ENCODE results near the gene PCNX3. TPM values are rescaled to one million over a fixed set of nuclear protein-coding genes. Genes with fewer than 3 reads are reported as not detected.

PCNX3 gene
- polyA plus RNA-seq, 1 donor from 2014 or later = 7.8 TPM

DNA sequence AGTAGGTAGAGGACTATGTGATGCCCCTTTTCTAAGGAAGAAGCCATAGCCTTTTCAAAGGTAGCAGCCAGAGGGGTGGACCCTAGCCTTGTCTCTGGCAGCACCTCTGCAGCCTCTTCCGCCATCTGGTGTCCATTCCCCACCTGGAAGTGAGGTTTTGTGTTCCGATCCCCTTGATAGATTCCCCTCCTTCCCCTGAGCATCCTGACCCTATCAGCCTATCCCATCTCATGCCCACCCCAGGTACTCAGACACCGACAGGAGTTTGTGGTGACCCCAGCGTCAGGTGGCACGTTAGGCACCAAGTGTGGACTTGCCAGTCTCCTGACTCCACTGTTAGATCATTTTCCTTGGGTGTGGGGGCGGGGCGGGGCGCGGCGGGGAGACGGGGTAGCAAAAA, 43.6 kb upstream of the PCNX3 start:
- no peaks in the 10 kb centered on the region for H3K9me3 ChIP-seq (ENCODE audit: low read length)
- no peak overlapping the region for H2AFZ ChIP-seq (ENCODE audit: low read depth, low read length)
- peaks cover 53% of the 10 kb centered on the region for H3K79me2 ChIP-seq (replicated peaks; ENCODE audit: insufficient read depth, low read length)
- H3K27me3 ChIP-seq (ENCODE audit: insufficient read depth, low read depth, low read length) = peaks cover 7% of the 10 kb centered on the region
- no peaks in the 10 kb centered on the region for H3K9me2 ChIP-seq (ENCODE audit: insufficient read depth, low read length)
- H3K9ac ChIP-seq (ENCODE audit: low read length) = peak overlapping the region; percentile 91
- TF ChIP-seq SMC3 (conservative IDR thresholded peaks at IDR 0.05; ENCODE audit: poor library complexity) = peak; percentile 66
- TF ChIP-seq EZH2 (IDR thresholded peaks at IDR 0.05; ENCODE audit: borderline replicate concordance, insufficient read depth, low read length, poor library complexity, severe bottlenecking) = no peak
- no peak for TF ChIP-seq EP300 (conservative IDR thresholded peaks at IDR 0.05; ENCODE audit: poor library complexity, severe bottlenecking)
- no peak for TF ChIP-seq POLR2AphosphoS5 (IDR thresholded peaks at IDR 0.05)
- TF ChIP-seq RAD21 (conservative IDR thresholded peaks at IDR 0.05) = peak; percentile 59
- TF ChIP-seq, protein P1, sequence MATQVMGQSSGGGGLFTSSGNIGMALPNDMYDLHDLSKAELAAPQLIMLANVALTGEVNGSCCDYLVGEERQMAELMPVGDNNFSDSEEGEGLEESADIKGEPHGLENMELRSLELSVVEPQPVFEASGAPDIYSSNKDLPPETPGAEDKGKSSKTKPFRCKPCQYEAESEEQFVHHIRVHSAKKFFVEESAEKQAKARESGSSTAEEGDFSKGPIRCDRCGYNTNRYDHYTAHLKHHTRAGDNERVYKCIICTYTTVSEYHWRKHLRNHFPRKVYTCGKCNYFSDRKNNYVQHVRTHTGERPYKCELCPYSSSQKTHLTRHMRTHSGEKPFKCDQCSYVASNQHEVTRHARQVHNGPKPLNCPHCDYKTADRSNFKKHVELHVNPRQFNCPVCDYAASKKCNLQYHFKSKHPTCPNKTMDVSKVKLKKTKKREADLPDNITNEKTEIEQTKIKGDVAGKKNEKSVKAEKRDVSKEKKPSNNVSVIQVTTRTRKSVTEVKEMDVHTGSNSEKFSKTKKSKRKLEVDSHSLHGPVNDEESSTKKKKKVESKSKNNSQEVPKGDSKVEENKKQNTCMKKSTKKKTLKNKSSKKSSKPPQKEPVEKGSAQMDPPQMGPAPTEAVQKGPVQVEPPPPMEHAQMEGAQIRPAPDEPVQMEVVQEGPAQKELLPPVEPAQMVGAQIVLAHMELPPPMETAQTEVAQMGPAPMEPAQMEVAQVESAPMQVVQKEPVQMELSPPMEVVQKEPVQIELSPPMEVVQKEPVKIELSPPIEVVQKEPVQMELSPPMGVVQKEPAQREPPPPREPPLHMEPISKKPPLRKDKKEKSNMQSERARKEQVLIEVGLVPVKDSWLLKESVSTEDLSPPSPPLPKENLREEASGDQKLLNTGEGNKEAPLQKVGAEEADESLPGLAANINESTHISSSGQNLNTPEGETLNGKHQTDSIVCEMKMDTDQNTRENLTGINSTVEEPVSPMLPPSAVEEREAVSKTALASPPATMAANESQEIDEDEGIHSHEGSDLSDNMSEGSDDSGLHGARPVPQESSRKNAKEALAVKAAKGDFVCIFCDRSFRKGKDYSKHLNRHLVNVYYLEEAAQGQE (IDR thresholded peaks at IDR 0.05; ENCODE audit: borderline replicate concordance) = no peak
- TF ChIP-seq MXI1 (conservative IDR thresholded peaks at IDR 0.05; ENCODE audit: poor library complexity, severe bottlenecking) = no peak
- TF ChIP-seq TAF1 (IDR thresholded peaks at IDR 0.05; ENCODE audit: low read depth) = no peak
- TF ChIP-seq, protein P2, sequence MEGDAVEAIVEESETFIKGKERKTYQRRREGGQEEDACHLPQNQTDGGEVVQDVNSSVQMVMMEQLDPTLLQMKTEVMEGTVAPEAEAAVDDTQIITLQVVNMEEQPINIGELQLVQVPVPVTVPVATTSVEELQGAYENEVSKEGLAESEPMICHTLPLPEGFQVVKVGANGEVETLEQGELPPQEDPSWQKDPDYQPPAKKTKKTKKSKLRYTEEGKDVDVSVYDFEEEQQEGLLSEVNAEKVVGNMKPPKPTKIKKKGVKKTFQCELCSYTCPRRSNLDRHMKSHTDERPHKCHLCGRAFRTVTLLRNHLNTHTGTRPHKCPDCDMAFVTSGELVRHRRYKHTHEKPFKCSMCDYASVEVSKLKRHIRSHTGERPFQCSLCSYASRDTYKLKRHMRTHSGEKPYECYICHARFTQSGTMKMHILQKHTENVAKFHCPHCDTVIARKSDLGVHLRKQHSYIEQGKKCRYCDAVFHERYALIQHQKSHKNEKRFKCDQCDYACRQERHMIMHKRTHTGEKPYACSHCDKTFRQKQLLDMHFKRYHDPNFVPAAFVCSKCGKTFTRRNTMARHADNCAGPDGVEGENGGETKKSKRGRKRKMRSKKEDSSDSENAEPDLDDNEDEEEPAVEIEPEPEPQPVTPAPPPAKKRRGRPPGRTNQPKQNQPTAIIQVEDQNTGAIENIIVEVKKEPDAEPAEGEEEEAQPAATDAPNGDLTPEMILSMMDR (IDR thresholded peaks at IDR 0.05; ENCODE audit: poor library complexity, severe bottlenecking) = peak; percentile 65
- H3K4me3 ChIP-seq (ENCODE audit: low read length) = peak overlapping the region; percentile 82
- H3F3A ChIP-seq (ENCODE audit: insufficient read depth, low read length, poor library complexity, severe bottlenecking) = peaks cover 9% of the 10 kb centered on the region
- peaks cover 15% of the 10 kb centered on the region for H4K20me1 ChIP-seq (ENCODE audit: insufficient read depth)
- peak overlapping the region; percentile 96 for H3K4me2 ChIP-seq (ENCODE audit: low read length)
- peak overlapping the region; percentile 73 for H3K27ac ChIP-seq (ENCODE audit: low read length)
- H3K36me3 ChIP-seq (ENCODE audit: insufficient read depth, low read length) = no peaks in the 10 kb centered on the region

DNA sequence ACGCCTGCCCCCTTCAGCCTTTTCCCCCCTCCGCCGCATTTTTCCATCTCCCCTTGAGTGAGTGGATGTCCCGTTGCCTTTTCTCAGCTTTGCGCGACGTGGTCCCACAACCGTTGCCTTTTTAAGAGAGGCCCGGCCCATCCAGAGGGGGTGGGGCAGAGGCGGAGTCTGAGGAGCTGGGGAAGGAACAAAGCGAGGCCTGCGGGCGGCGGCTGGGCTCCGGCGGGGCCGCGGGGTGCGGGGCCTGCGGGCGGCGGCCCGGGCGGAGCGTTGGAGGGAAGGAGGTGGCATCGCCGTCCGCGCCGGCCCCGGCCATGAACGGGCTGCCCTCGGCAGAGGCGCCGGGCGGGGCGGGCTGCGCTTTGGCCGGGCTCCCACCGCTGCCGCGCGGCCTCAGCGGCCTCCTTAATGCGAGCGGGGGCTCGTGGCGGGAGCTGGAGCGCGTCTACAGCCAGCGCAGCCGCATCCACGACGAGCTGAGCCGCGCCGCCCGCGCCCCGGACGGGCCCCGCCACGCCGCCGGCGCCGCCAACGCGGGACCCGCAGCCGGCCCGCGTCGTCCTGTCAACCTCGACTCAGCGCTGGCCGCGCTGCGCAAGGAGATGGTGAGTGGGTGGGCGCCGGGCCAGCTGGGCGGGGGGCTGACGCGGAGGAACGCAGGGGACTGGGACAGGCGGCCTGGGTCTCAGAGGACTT, 43.1 kb upstream of the PCNX3 start, which contains the start of gene FAM89B:
FAM89B (plus strand) TSS at position 183 of the 696 bp plus-strand sequence; CDS start at position 315, 132 bp downstream.
- Histone ChIP-seq H3K9me2 (ENCODE audit: insufficient read depth, low read length) (no peaks in the 10 kb centered on the region), H3K27me3 (ENCODE audit: insufficient read depth, low read depth, low read length) (peaks cover 7% of the 10 kb centered on the region), H2AFZ (ENCODE audit: low read depth, low read length) (no peak within 1 kb of the TSS), H3K4me3 (ENCODE audit: low read length) (peak within 1 kb of the TSS; percentile 82), H3K4me2 (ENCODE audit: low read length) (peak within 1 kb of the TSS; percentile 96), H3K9ac (ENCODE audit: low read length) (peak within 1 kb of the TSS; percentile 91), H3F3A (ENCODE audit: insufficient read depth, low read length, poor library complexity, severe bottlenecking) (peaks cover 9% of the 10 kb centered on the region), H3K27ac (ENCODE audit: low read length) (peak within 1 kb of the TSS; percentile 73), H4K20me1 (ENCODE audit: insufficient read depth) (peaks cover 15% of the 10 kb centered on the region), H3K9me3 (ENCODE audit: low read length) (no peaks in the 10 kb centered on the region), H3K36me3 (ENCODE audit: insufficient read depth, low read length) (no peaks in the 10 kb centered on the region), H3K79me2 (replicated peaks; ENCODE audit: insufficient read depth, low read length) (peaks cover 51% of the 10 kb centered on the region)
- TF ChIP-seq MXI1 (conservative IDR thresholded peaks at IDR 0.05; ENCODE audit: poor library complexity, severe bottlenecking) = peak; percentile 73
- peak; percentile 60 for TF ChIP-seq TAF1 (IDR thresholded peaks at IDR 0.05; ENCODE audit: low read depth)
- TF ChIP-seq EP300 (conservative IDR thresholded peaks at IDR 0.05; ENCODE audit: poor library complexity, severe bottlenecking) = peak; percentile 47
- no peak for TF ChIP-seq SMC3 (conservative IDR thresholded peaks at IDR 0.05; ENCODE audit: poor library complexity)
- TF ChIP-seq, protein P1 (IDR thresholded peaks at IDR 0.05; ENCODE audit: borderline replicate concordance) = peak; percentile 53
- TF ChIP-seq EZH2 (IDR thresholded peaks at IDR 0.05; ENCODE audit: borderline replicate concordance, insufficient read depth, low read length, poor library complexity, severe bottlenecking) = no peak
- peak; percentile 74 for TF ChIP-seq POLR2AphosphoS5 (IDR thresholded peaks at IDR 0.05)
- TF ChIP-seq, protein P2 (IDR thresholded peaks at IDR 0.05; ENCODE audit: poor library complexity, severe bottlenecking) = no peak
- no peak for TF ChIP-seq RAD21 (conservative IDR thresholded peaks at IDR 0.05)
